SU-DHL-6 (cell line): Measurements from ENCODE around the gene KRT79.

Experiments
- H2AFZ ChIP-seq: fragments of 200-600 bp; sonication (generic); 2 replicates; pipeline ENCODE4 v1.6.1; 2014; ENCODE audit warnings: low read depth, mild to moderate bottlenecking, moderate library complexity, mixed read lengths, antibody characterized with exemption, low read length; ENCODE audit not compliant: severe bottlenecking
- H3F3A ChIP-seq: fragments of 200-600 bp; shearing (Covaris generic); 2 replicates; pipeline ENCODE4 v1.6.0; 2016; ENCODE audit warnings: antibody characterized with exemption, mild to moderate bottlenecking; ENCODE audit not compliant: insufficient read depth
- H3K27ac ChIP-seq: fragments of 200-600 bp; sonication (generic); 2 replicates; pipeline ENCODE4 v1.5.1; 2016; ENCODE audit warnings: low read depth, mild to moderate bottlenecking, low read length, moderate library complexity, mixed read lengths
- H3K27me3 ChIP-seq: fragments of 200-600 bp; sonication (generic), shearing (Covaris generic); 2 replicates; pipeline ENCODE4 v1.6.0; 2014; ENCODE audit warnings: mild to moderate bottlenecking, low read length
- H3K36me3 ChIP-seq: fragments of 200-600 bp; sonication (generic); 2 replicates; pipeline ENCODE4 v1.6.1; 2014; ENCODE audit warnings: mild to moderate bottlenecking, low read length, mixed read lengths
- H3K4me2 ChIP-seq: fragments of 300-600, 200-600 bp; shearing (Covaris generic), sonication (generic); 2 replicates; pipeline ENCODE4 v1.6.0; 2014; ENCODE audit warnings: low read length, low read depth, mild to moderate bottlenecking; ENCODE audit not compliant: poor library complexity, severe bottlenecking
- H3K4me3 ChIP-seq: fragments of 200-600 bp; sonication (generic); 2 replicates; pipeline ENCODE4 v1.5.1; 2014; ENCODE audit warnings: antibody characterized with exemption, low read length, mild to moderate bottlenecking, mixed read lengths; ENCODE audit not compliant: insufficient read depth, poor library complexity, severe bottlenecking
- H3K79me2 ChIP-seq: fragments of 200-600 bp; sonication (generic); 2 replicates; pipeline ENCODE4 v1.6.1; 2014; ENCODE audit warnings: mild to moderate bottlenecking, low read length, moderate library complexity; ENCODE audit not compliant: insufficient read depth
- H3K9ac ChIP-seq: fragments of 200-600 bp; sonication (generic); 2 replicates; pipeline ENCODE4 v1.7.0; 2014; ENCODE audit warnings: mild to moderate bottlenecking, low read length
- H3K9me2 ChIP-seq: fragments of 200-600 bp; sonication (generic); replicated peaks from 2 replicates; pipeline ENCODE4 v1.6.1; 2014; ENCODE audit warnings: low read length; ENCODE audit not compliant: insufficient read depth
- H3K9me3 ChIP-seq: fragments of 200-600 bp; sonication (generic); 2 replicates; pipeline ENCODE4 v1.6.1; 2014; ENCODE audit warnings: low read length, mixed read lengths; ENCODE audit not compliant: insufficient read depth
- H4K20me1 ChIP-seq: fragments of 200-600 bp; sonication (generic); 2 replicates; pipeline ENCODE4 v1.6.1; 2014; ENCODE audit warnings: low read depth, mild to moderate bottlenecking, antibody characterized with exemption, low read length, moderate library complexity, mixed read lengths
- EZH2phosphoT487 ChIP-seq: fragments of 200-600 bp; sonication (generic), shearing (Covaris generic); conservative IDR thresholded peaks from 2 replicates; pipeline ENCODE4 v1.6.1; 2018; ENCODE audit warnings: mild to moderate bottlenecking, antibody characterized with exemption, low read length, moderate library complexity, mixed read lengths
- TF ChIP-seq, protein P1 (sequence below): fragments of 200-600 bp; sonication (generic); IDR thresholded peaks from one replicate; pipeline ENCODE4 v1.5.1; 2017; ENCODE audit warnings: antibody characterized with exemption, mild to moderate bottlenecking, low read length, moderate library complexity; ENCODE audit not compliant: insufficient read depth, poor library complexity, severe bottlenecking

KRT79 gene

DNA sequence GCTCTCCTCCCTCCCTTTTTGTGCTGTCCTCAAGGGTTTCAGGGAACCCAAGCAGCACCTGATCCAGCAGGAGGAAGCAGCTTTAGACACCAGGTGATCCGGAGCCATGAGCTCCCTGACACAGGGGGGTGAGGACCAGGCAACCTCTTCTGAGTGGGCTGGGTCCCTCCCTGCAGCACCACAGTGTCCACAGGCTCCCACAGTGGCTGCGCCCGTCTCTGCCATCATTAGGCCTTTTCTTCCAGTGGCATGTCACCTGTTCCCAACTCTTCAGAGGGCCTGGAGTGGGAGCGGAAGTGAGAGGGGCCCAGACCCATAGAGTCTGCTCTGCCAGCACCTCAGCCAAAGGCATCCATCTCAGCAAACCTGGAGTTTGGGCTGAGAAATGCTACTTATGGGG, 56.5 kb downstream of the KRT79 start:
- Histone ChIP-seq H3K27ac (no peak overlapping the region), H3K9me3 (no peaks in the 10 kb centered on the region), H2AFZ (no peak overlapping the region), H3K4me2 (no peak overlapping the region), H4K20me1 (no peaks in the 10 kb centered on the region), H3K36me3 (no peaks in the 10 kb centered on the region), H3K9me2 (no peaks in the 10 kb centered on the region), H3K79me2 (no peaks in the 10 kb centered on the region), H3K27me3 (no peaks in the 10 kb centered on the region), H3K4me3 (no peak overlapping the region), H3F3A (no peaks in the 10 kb centered on the region), H3K9ac (no peak overlapping the region)
- no peak for TF ChIP-seq EZH2phosphoT487
- TF ChIP-seq, protein P1, sequence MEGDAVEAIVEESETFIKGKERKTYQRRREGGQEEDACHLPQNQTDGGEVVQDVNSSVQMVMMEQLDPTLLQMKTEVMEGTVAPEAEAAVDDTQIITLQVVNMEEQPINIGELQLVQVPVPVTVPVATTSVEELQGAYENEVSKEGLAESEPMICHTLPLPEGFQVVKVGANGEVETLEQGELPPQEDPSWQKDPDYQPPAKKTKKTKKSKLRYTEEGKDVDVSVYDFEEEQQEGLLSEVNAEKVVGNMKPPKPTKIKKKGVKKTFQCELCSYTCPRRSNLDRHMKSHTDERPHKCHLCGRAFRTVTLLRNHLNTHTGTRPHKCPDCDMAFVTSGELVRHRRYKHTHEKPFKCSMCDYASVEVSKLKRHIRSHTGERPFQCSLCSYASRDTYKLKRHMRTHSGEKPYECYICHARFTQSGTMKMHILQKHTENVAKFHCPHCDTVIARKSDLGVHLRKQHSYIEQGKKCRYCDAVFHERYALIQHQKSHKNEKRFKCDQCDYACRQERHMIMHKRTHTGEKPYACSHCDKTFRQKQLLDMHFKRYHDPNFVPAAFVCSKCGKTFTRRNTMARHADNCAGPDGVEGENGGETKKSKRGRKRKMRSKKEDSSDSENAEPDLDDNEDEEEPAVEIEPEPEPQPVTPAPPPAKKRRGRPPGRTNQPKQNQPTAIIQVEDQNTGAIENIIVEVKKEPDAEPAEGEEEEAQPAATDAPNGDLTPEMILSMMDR = no peak

DNA sequence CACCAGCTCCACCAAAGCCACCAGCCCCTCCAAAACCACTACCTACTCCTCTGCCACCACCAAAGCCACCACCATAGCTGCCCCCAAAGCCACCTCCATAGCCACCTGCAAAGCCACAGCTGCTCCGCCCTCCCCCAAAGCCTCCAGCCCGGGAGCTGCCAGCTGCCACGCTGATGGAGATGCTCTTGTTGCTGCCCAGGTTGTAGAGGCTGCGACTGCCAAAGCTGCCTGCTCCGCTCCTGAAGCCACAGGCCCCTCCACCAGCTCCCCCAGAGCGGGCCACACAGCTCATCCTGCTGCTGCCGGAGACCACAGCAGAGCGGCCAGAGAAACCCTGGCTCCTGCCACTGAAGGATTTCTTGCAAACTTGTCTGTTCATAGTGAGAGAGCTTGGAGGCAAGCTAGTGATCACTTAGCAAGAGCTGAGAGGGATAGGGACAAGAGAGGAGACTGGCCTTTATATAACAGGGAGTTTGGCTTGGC, 57.2 kb downstream of the KRT79 start, which contains the start of gene KRT76:
TSS of gene KRT76 (minus strand) at position 433 of the 483 bp plus-strand sequence. CDS start at position 379, 54 bp downstream.
- no peaks in the 10 kb centered on the region for H3K27me3 ChIP-seq
- H2AFZ ChIP-seq = no peak within 1 kb of the TSS
- H3K27ac ChIP-seq = no peak within 1 kb of the TSS
- H3K79me2 ChIP-seq = no peaks in the 10 kb centered on the region
- no peak within 1 kb of the TSS for H3K9ac ChIP-seq
- no peaks in the 10 kb centered on the region for H3K9me2 ChIP-seq
- no peak within 1 kb of the TSS for H3K4me2 ChIP-seq
- H3F3A ChIP-seq = no peaks in the 10 kb centered on the region
- no peak within 1 kb of the TSS for H3K4me3 ChIP-seq
- no peaks in the 10 kb centered on the region for H4K20me1 ChIP-seq
- TF ChIP-seq, protein P1 = no peak
- no peak for TF ChIP-seq EZH2phosphoT487
- H3K36me3 ChIP-seq = no peaks in the 10 kb centered on the region
- H3K9me3 ChIP-seq = no peaks in the 10 kb centered on the region

DNA sequence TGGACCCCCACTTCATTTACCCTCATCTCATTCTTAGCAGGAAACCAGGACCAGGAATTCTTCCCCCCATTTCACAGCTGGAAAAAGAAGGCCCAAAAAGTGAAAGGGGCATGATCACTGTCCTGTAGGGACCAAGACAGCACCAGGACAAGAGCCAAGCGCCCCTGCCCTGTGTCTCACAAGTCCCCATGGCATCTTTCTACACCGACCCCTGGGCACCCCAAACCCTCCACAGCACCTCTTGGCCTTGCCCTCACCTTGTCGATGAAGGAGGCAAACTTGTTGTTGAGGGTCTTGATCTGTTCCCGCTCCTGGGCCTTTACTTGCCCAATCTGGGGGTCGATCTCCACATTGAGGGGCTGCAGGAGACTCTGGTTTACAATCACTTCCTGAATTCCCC, 57.7 kb downstream of the KRT79 start:
- no peak overlapping the region for H3K4me2 ChIP-seq
- no peak overlapping the region for H3K27ac ChIP-seq
- H3K27me3 ChIP-seq = no peaks in the 10 kb centered on the region
- no peaks in the 10 kb centered on the region for H3K79me2 ChIP-seq
- H2AFZ ChIP-seq = no peak overlapping the region
- no peaks in the 10 kb centered on the region for H3K9me3 ChIP-seq
- no peaks in the 10 kb centered on the region for H3K9me2 ChIP-seq
- no peaks in the 10 kb centered on the region for H3F3A ChIP-seq
- H3K9ac ChIP-seq = no peak overlapping the region
- H4K20me1 ChIP-seq = no peaks in the 10 kb centered on the region
- no peaks in the 10 kb centered on the region for H3K36me3 ChIP-seq
- TF ChIP-seq, protein P1 = no peak
- TF ChIP-seq EZH2phosphoT487 = no peak
- H3K4me3 ChIP-seq = no peak overlapping the region
